ENCODE measurements around the gene ACY1.

GRCh38 chr3:52021489-52022268 is 38.3 kb downstream of the ACY1 start:
- no peak for TF ChIP-seq CTCF (IDR thresholded peaks at IDR 0.05; ENCODE audit: low read depth, low read length, missing input control)
- TF ChIP-seq TAF1 (conservative IDR thresholded peaks at IDR 0.05), result no peak
- TF ChIP-seq SP1 (IDR thresholded peaks at IDR 0.05), result no peak
- TF ChIP-seq ATF3 (IDR thresholded peaks at IDR 0.05), result no peak
- TF ChIP-seq ZBTB33 (IDR thresholded peaks at IDR 0.05), result no peak
- TF ChIP-seq RAD21 (IDR thresholded peaks at IDR 0.05), result no peak
- no peak for TF ChIP-seq EGR1 (IDR thresholded peaks at IDR 0.05; ENCODE audit: low read depth in 2 of 2)
- TF ChIP-seq FOXA1 (IDR thresholded peaks at IDR 0.05), result no peak
- no peak for TF ChIP-seq MAX (IDR thresholded peaks at IDR 0.05)
- TF ChIP-seq JUND (IDR thresholded peaks at IDR 0.05), result no peak
- TF ChIP-seq NR2F2 (IDR thresholded peaks at IDR 0.05), result no peak
